Measurements from ENCODE around the gene SALL2.

GRCh38 chr14:21509432-21510143 lies 16.6 kb downstream of the SALL2 start:
- no peak for TF ChIP-seq CTCF (IDR thresholded peaks at IDR 0.05; ENCODE audit: poor library complexity)
- no peak for TF ChIP-seq EZH2 (IDR thresholded peaks at IDR 0.05; ENCODE audit: borderline replicate concordance)
- TF ChIP-seq EZH2phosphoT487 (IDR thresholded peaks at IDR 0.05; ENCODE audit: low read depth, severe bottlenecking, unreplicated experiment), result no peak

All from hepatocyte (in vitro differentiated cells).